OCI-LY1 (cell line): ENCODE data around the gene CACNA1D.

Source experiments
- CTCF ChIP-seq: fragments of 200-600 bp; sonication (generic), shearing (Covaris generic); IDR thresholded peaks from 2 replicates; pipeline ENCODE4 v1.5.1; 2017; ENCODE audit warnings: mild to moderate bottlenecking, antibody characterized with exemption, low read length, moderate library complexity, mixed read lengths
- EZH2 ChIP-seq: fragments of 200-600 bp; sonication (generic), shearing (Covaris generic); IDR thresholded peaks from 2 replicates; pipeline ENCODE4 v1.8.0; 2017; ENCODE audit warnings: borderline replicate concordance, mixed run types, mild to moderate bottlenecking, antibody characterized with exemption, low read length, moderate library complexity, mixed read lengths

- no peak for TF ChIP-seq CTCF
- TF ChIP-seq EZH2, result no peak
Observed at GRCh38 chr3:53614307-53614706, 119.9 kb downstream of the CACNA1D start.
